Naive thymus-derived CD8-positive, alpha-beta T cell (primary cell): ENCODE data around the gene SORCS3. TPM values are rescaled to one million over a fixed set of nuclear protein-coding genes. Genes with fewer than 3 reads are reported as not detected.

ENCODE experiments used
- ATAC-seq, 2 donors: fragments of 150-1000 bp; cut with Tn5 transposase in 1 of 2; sonication (Bioruptor Pico), chemical (Tn5 transposase) in 1 of 2; 1 replicate in 1 of 2; 2 replicates in 1 of 2; pipeline ENCODE4 v1.10.0; 2021; ENCODE audit warnings: mild to moderate bottlenecking in 2 of 2, moderate library complexity in 2 of 2
- POLR2A ChIA-PET: fragments of 350-600 bp; sonication (Branson Sonifier 250); formaldehyde crosslinking; loops from one replicate; lab custom pipeline; 2021; ENCODE audit warnings: antibody characterized with exemption; lab: Charles Lee
- DNase-seq, 10 donors: peaks; one replicate each; pipeline versions ENCODE4 v3.0.0 to v3.0.0-alpha.2; 2020 to 2022
- H3K27ac Mint-ChIP-seq, 10 donors: one replicate each; pipeline ENCODE4 v1.8.0; 2020 to 2022; ENCODE audit warnings: mild to moderate bottlenecking in 10 of 10, mixed read lengths in 10 of 10, moderate library complexity in 4 of 10, inconsistent platforms in 1 of 10
- H3K27me3 Mint-ChIP-seq, 5 donors: one replicate each; pipeline ENCODE4 v1.8.0; 2021 to 2022; ENCODE audit warnings: mixed read lengths in 5 of 5
- H3K36me3 Mint-ChIP-seq, 3 donors: one replicate each; pipeline ENCODE4 v1.8.0; 2020 to 2022; ENCODE audit warnings: mixed read lengths in 3 of 3, mild to moderate bottlenecking in 2 of 3, inconsistent platforms in 1 of 3
- H3K4me1 Mint-ChIP-seq, 4 donors: one replicate each; pipeline ENCODE4 v1.8.0; 2021 to 2022; ENCODE audit warnings: mixed read lengths in 4 of 4
- H3K4me3 Mint-ChIP-seq, 10 donors: one replicate each; pipeline ENCODE4 v1.8.0; 2020 to 2022; ENCODE audit warnings: mild to moderate bottlenecking in 10 of 10, mixed read lengths in 10 of 10, moderate library complexity in 6 of 10, inconsistent platforms in 1 of 10
- H3K9me3 Mint-ChIP-seq, 9 donors: one replicate each; pipeline ENCODE4 v1.8.0; 2020 to 2022; ENCODE audit warnings: mixed read lengths in 9 of 9, mild to moderate bottlenecking in 3 of 9, inconsistent platforms in 1 of 9, moderate library complexity in 1 of 9
- polyA plus RNA-seq, 3 donors: library from polyadenylated mRNA; unstranded; fragments of 300-500 nt; fragmentation: Illumina TruSeq; gene quantifications; one replicate each; pipeline ENCODE4 v1.2.3, GENCODE V29; 2021
- total RNA-seq, 8 experiments: library from RNA in 2 of 8; stranded (reverse) in 2 of 8; gene quantifications; one replicate each; pipeline ENCODE4 v1.2.3 and lab custom pipeline; 2021 to 2026

SORCS3 gene
- total and polyA plus RNA-seq, 5 experiments from 2014 or later, result 0.15 to 0.19 TPM; not detected in 3

- POLR2A ChIA-PET, result no interaction called here
- H3K27me3 Mint-ChIP-seq, result no peaks in the 10 kb centered on the region
- no peak for DNase-seq
These were observed 507.4 kb downstream of the SORCS3 start for GRCh38 chr10:105148456-105148855.

GRCh38 chr10:105148921-105149320 is 507.8 kb downstream of the SORCS3 start:
- DNase-seq (no peak), ATAC-seq (no peak)
- no peaks in the 10 kb centered on the region for H3K4me1 Mint-ChIP-seq
- no peaks in the 10 kb centered on the region for H3K36me3 Mint-ChIP-seq
- no peak overlapping the region for H3K4me3 Mint-ChIP-seq
- no peaks in the 10 kb centered on the region for H3K9me3 Mint-ChIP-seq
- POLR2A ChIA-PET, result no interaction called here
- H3K27ac Mint-ChIP-seq, result no peak overlapping the region
- H3K27me3 Mint-ChIP-seq, result no peaks in the 10 kb centered on the region

More at GRCh38 chr10:105148456-105148855, 507.4 kb downstream of the SORCS3 start:
- H3K27ac Mint-ChIP-seq, result no peak overlapping the region
- H3K4me3 Mint-ChIP-seq, result no peak overlapping the region
- ATAC-seq, result no peak
- no peaks in the 10 kb centered on the region for H3K4me1 Mint-ChIP-seq
- no peaks in the 10 kb centered on the region for H3K9me3 Mint-ChIP-seq
- H3K36me3 Mint-ChIP-seq, result no peaks in the 10 kb centered on the region

- Mint-ChIP-seq H3K9me3 (no peaks in the 10 kb centered on the region), H3K36me3 (no peaks in the 10 kb centered on the region), H3K27ac (no peak overlapping the region), H3K4me1 (no peaks in the 10 kb centered on the region), H3K27me3 (no peaks in the 10 kb centered on the region), H3K4me3 (no peak overlapping the region)
- POLR2A ChIA-PET, result no interaction called here
- ATAC-seq (no peak), DNase-seq (no peak)
These were observed 508.3 kb downstream of the SORCS3 start for GRCh38 chr10:105149371-105149891.

- no peaks in the 10 kb centered on the region for H3K36me3 Mint-ChIP-seq
- H3K27ac Mint-ChIP-seq, result no peak overlapping the region
- no peaks in the 10 kb centered on the region for H3K9me3 Mint-ChIP-seq
- H3K27me3 Mint-ChIP-seq, result no peaks in the 10 kb centered on the region
- ATAC-seq (no peak), DNase-seq (no peak)
- H3K4me3 Mint-ChIP-seq, result no peak overlapping the region
- POLR2A ChIA-PET, result no interaction called here
- H3K4me1 Mint-ChIP-seq, result no peaks in the 10 kb centered on the region
These were observed 509.3 kb downstream of the SORCS3 start for GRCh38 chr10:105150259-105150880.

- Mint-ChIP-seq H3K36me3 (no peaks in the 10 kb centered on the region), H3K4me1 (no peaks in the 10 kb centered on the region), H3K4me3 (no peak overlapping the region), H3K27ac (no peak overlapping the region), H3K27me3 (no peaks in the 10 kb centered on the region), H3K9me3 (no peaks in the 10 kb centered on the region)
- POLR2A ChIA-PET, result no interaction called here
- ATAC-seq (no peak), DNase-seq (no peak)
These were observed 513.6 kb downstream of the SORCS3 start for GRCh38 chr10:105154736-105155135.

- POLR2A ChIA-PET, result no interaction called here
- no peaks in the 10 kb centered on the region for H3K4me1 Mint-ChIP-seq
- DNase-seq, result no peak
These were observed 518.2 kb downstream of the SORCS3 start for GRCh38 chr10:105159268-105159667.

GRCh38 chr10:105161149-105161548 is 520.1 kb downstream of the SORCS3 start:
- POLR2A ChIA-PET, result no interaction called here
- H3K36me3 Mint-ChIP-seq, result peaks cover 0 to 4% (median 0%) of the 10 kb centered on the region in 3 donors
- no peak overlapping the region for H3K27ac Mint-ChIP-seq
- H3K9me3 Mint-ChIP-seq, result no peaks in the 10 kb centered on the region
- peaks cover 0 to 4% (median 0%) of the 10 kb centered on the region in 5 donors for H3K27me3 Mint-ChIP-seq
- no peak for DNase-seq
- H3K4me3 Mint-ChIP-seq, result no peak overlapping the region
- H3K4me1 Mint-ChIP-seq, result no peaks in the 10 kb centered on the region
- no peak for ATAC-seq

More at GRCh38 chr10:105159268-105159667, 518.2 kb downstream of the SORCS3 start:
- Mint-ChIP-seq H3K36me3 (peaks cover 0 to 4% (median 0%) of the 10 kb centered on the region in 3 donors), H3K9me3 (no peaks in the 10 kb centered on the region), H3K27me3 (peaks cover 0 to 4% (median 0%) of the 10 kb centered on the region in 5 donors), H3K4me3 (no peak overlapping the region), H3K27ac (peak overlapping the region in 1 of 10 donors; percentile 6)
- ATAC-seq, result no peak

- peaks cover 0 to 4% (median 0%) of the 10 kb centered on the region in 3 donors for H3K36me3 Mint-ChIP-seq
- POLR2A ChIA-PET, result no interaction called here
- no peak overlapping the region for H3K4me3 Mint-ChIP-seq
- no peak for ATAC-seq
- H3K4me1 Mint-ChIP-seq, result no peaks in the 10 kb centered on the region
- no peak for DNase-seq
- peaks cover 0 to 2% (median 0%) of the 10 kb centered on the region in 9 donors for H3K9me3 Mint-ChIP-seq
- peak overlapping the region in 1 of 10 donors; percentile 22 for H3K27ac Mint-ChIP-seq
- peaks cover 0 to 8% (median 0%) of the 10 kb centered on the region in 5 donors for H3K27me3 Mint-ChIP-seq
These were observed 520.7 kb downstream of the SORCS3 start for GRCh38 chr10:105161767-105162166.

- no peak for DNase-seq
These were observed 529.4 kb downstream of the SORCS3 start for GRCh38 chr10:105170521-105170920.

GRCh38 chr10:105171945-105172344 is 530.9 kb downstream of the SORCS3 start:
- POLR2A ChIA-PET, result no interaction called here
- ATAC-seq (no peak), DNase-seq (no peak)
- Mint-ChIP-seq H3K4me3 (no peak overlapping the region), H3K36me3 (peaks cover 0 to 7% (median 0%) of the 10 kb centered on the region in 3 donors), H3K27me3 (peaks cover 0 to 3% (median 0%) of the 10 kb centered on the region in 5 donors), H3K27ac (no peak overlapping the region), H3K4me1 (no peaks in the 10 kb centered on the region), H3K9me3 (peaks cover 0 to 16% (median 2%) of the 10 kb centered on the region in 9 donors)

More at GRCh38 chr10:105170521-105170920, 529.4 kb downstream of the SORCS3 start:
- Mint-ChIP-seq H3K27ac (no peak overlapping the region), H3K4me3 (no peak overlapping the region), H3K9me3 (peaks cover 0 to 21% (median 2%) of the 10 kb centered on the region in 9 donors), H3K4me1 (no peaks in the 10 kb centered on the region), H3K27me3 (peaks cover 0 to 8% (median 0%) of the 10 kb centered on the region in 5 donors), H3K36me3 (peaks cover 0 to 7% (median 0%) of the 10 kb centered on the region in 3 donors)
- POLR2A ChIA-PET, result no interaction called here
- no peak for ATAC-seq

GRCh38 chr10:105181626-105182025 is 540.5 kb downstream of the SORCS3 start:
- POLR2A ChIA-PET, result no interaction called here
- H3K4me1 Mint-ChIP-seq, result no peaks in the 10 kb centered on the region
- DNase-seq (no peak), ATAC-seq (no peak)
- H3K36me3 Mint-ChIP-seq, result no peaks in the 10 kb centered on the region
- H3K27ac Mint-ChIP-seq, result no peak overlapping the region
- no peaks in the 10 kb centered on the region for H3K9me3 Mint-ChIP-seq
- no peak overlapping the region for H3K4me3 Mint-ChIP-seq
- H3K27me3 Mint-ChIP-seq, result no peaks in the 10 kb centered on the region

- Mint-ChIP-seq H3K27me3 (no peaks in the 10 kb centered on the region), H3K9me3 (peaks cover 0 to 4% (median 0%) of the 10 kb centered on the region in 9 donors), H3K4me1 (no peaks in the 10 kb centered on the region), H3K4me3 (no peak overlapping the region), H3K36me3 (no peaks in the 10 kb centered on the region), H3K27ac (no peak overlapping the region)
- ATAC-seq (no peak), DNase-seq (no peak)
- POLR2A ChIA-PET, result no interaction called here
These were observed 542.4 kb downstream of the SORCS3 start for GRCh38 chr10:105183536-105183935.

- Mint-ChIP-seq H3K4me1 (no peaks in the 10 kb centered on the region), H3K9me3 (peaks cover 0 to 4% (median 0%) of the 10 kb centered on the region in 9 donors), H3K27me3 (peaks cover 0 to 3% (median 0%) of the 10 kb centered on the region in 5 donors), H3K4me3 (no peak overlapping the region), H3K36me3 (no peaks in the 10 kb centered on the region), H3K27ac (peak overlapping the region in 1 of 10 donors; percentile 14)
- DNase-seq, result no peak
- POLR2A ChIA-PET, result no interaction called here
- ATAC-seq, result no peak
These were observed 544.1 kb downstream of the SORCS3 start for GRCh38 chr10:105185161-105185560.
